Adrenal gland (tissue), 12 donors: ENCODE data around the gene DUSP1. TPM values are rescaled to one million over a fixed set of nuclear protein-coding genes. Genes with fewer than 3 reads are reported as not detected.

ENCODE experiments used
- polyA plus RNA-seq, 3 donors: library from polyadenylated mRNA; stranded (reverse); fragments of 200-250 nt in 2 of 3; fragments of 350-450 nt in 1 of 3; fragmentation: Illumina TruSeq in 1 of 3; extraction: RNeasy Lipid Tissue Mini Kit (QIAGEN cat#74804) in 1 of 3; gene quantifications; one replicate each; pipeline ENCODE4 v1.2.3, GENCODE V29; 2013 to 2014
- small RNA-seq, 2 donors: library from RNA; depleted of rRNA; stranded (forward); fragments of <200 nt; gene quantifications; one replicate each; pipeline ENCODE3, GENCODE V24; 2016
- total RNA-seq, 9 donors: library from RNA; depleted of rRNA in 4 of 9; stranded (reverse); fragments of >200 nt in 4 of 9; fragments of 120-200 nt in 1 of 9; fragmentation: NEBNext Ultra II Directional in 1 of 9; extraction: Animal tissue kit (Norgen Biotek cat#: 25700) in 1 of 9; gene quantifications; one replicate each; pipeline versions ENCODE4 v1.1.0 to v1.2.4, GENCODE V29; 2013 to 2023
- donor health status: healthy with polysubstance abuse.
- donor health status: Bipolar disorder and iron deficiency.
- donor health status: DM: yes; HTN: yes; CAD: no.
- donor health status: DM: no; HTN: no; CAD: no.
- donor health status: DM: no; HTN: no; CAD: no.
- donor health status: DM: yes; HTN: yes; CAD: no.

The DUSP1 gene
- total and polyA plus RNA-seq, 12 donors: 59.5 to 603 (median 260) TPM

Small RNA genes within 50 kb of the gene (small RNA-seq; reads per million reads assigned to genes)
- gene AC022217.4: 0 reads per million in 2 donors
- gene RF00019: 0 reads per million in 2 donors

Other genes with a start within 250 kb of the DUSP1 start
- gene NEURL1B, start 129.9 kb downstream of the DUSP1 start, total RNA-seq: 10 to 100 TPM; 13.0 to 99.9 (median 44.2) TPM
- gene NEURL1B, start 129.9 kb downstream of the DUSP1 start, polyA plus RNA-seq: 10 to 100 TPM in 2 of 3 donors, 1 to 10 TPM in 1; 9.8 to 17.9 (median 13.9) TPM
- 100 to 1,000 TPM; 108 to 410 (median 248) TPM for gene ERGIC1, start 63.1 kb upstream of the DUSP1 start, total RNA-seq
- 100 to 1,000 TPM in 2 of 3 donors, 10 to 100 TPM in 1; 71.9 to 450 (median 103) TPM for gene ERGIC1, start 63.1 kb upstream of the DUSP1 start, polyA plus RNA-seq
- gene RPL26L1, start 188.2 kb upstream of the DUSP1 start, total RNA-seq: 10 to 100 TPM; 11.9 to 73.9 (median 47.0) TPM
- 10 to 100 TPM; 28.5 to 94.8 (median 54.4) TPM for gene RPL26L1, start 188.2 kb upstream of the DUSP1 start, polyA plus RNA-seq
- 100 to 1,000 TPM; 159 to 338 (median 265) TPM for gene ATP6V0E1, start 212.6 kb upstream of the DUSP1 start, total RNA-seq
- gene ATP6V0E1, start 212.6 kb upstream of the DUSP1 start, polyA plus RNA-seq: 100 to 1,000 TPM; 139 to 413 (median 201) TPM